ENCODE results near the gene ESPN.

DNA sequence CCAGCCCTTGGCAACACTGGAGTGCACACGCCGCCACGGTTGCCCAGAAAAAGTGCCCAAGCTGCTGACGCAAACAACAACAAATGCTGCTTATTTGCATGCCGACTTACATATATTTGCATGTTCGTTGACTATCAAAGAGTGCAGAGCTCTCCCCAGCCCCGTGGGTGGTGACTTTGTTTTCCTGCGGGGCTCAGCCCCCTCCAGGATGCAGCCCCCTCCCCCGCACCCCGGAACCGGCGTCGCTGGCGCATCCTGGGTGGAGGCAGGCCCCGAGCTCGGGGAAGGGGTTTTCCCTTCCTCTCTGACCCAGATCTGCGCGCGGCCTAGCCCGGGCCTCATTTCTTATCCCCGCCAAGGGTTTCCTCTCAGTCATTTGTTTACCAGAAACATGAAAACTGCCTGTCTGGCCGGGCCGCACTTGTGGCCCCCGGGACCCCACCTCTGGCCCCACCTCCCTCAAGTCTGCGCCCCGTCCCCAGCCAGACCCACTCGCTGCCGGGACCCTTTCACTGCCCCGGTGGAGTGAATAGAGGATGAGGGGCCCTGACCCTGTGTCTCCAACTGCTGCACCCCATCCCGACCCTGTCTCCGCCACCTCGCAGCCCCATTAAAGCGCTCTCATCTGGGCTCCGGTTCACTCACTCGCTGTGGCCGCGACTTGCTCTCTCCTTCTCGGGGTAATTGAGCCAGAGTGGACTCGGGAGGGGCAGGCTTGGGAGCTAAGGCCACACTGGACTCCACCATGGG is 35.9 kb downstream of the ESPN start:
- TF ChIP-seq POLR2AphosphoS5 (IDR thresholded peaks at IDR 0.05; ENCODE audit: low read depth, low read length) (no peak), TAF1 (IDR thresholded peaks at IDR 0.05; ENCODE audit: borderline replicate concordance, low read depth, low read length) (no peak)

All from GM12892 (cell line).